ENCODE results near the gene ERN1. TPM values are rescaled to one million over a fixed set of nuclear protein-coding genes. Genes with fewer than 3 reads are reported as not detected.

Gene ERN1
- total and polyA plus RNA-seq, 2 of the 8 experiments (the other 6 are each of a cell fraction or from before 2014, with no cell fraction given): 1.8 to 3.9 TPM

- no peak for TF ChIP-seq SIN3A (conservative IDR thresholded peaks at IDR 0.05 in 1 of 2, IDR thresholded peaks at IDR 0.05 in 1 of 2; ENCODE audit: low read depth in 1 of 2, low read length in 2 of 2)
- no peak for TF ChIP-seq E2F6 (IDR thresholded peaks at IDR 0.05)
- TF ChIP-seq CTBP2 (IDR thresholded peaks at IDR 0.05; ENCODE audit: borderline replicate concordance, insufficient read depth, insufficient read length, low read length): no peak
Observed at GRCh38 chr17:64134216-64134970, 4.4 kb upstream of the ERN1 start (continued).
